ENCODE results near the gene THSD4.

THSD4 gene

GRCh38 chr15:71679793-71680353 is 564.6 kb downstream of the THSD4 start:
- DNase-seq: no peak

- DNase-seq: no peak
These were observed 566.7 kb downstream of the THSD4 start for GRCh38 chr15:71682001-71682400.

GRCh38 chr15:71683411-71684274 is 568.4 kb downstream of the THSD4 start:
- DNase-seq: no peak

- no peak for DNase-seq
These were observed 570.2 kb downstream of the THSD4 start for GRCh38 chr15:71685420-71685993.

GRCh38 chr15:71686221-71687050 is 571.2 kb downstream of the THSD4 start:
- no peak for DNase-seq

GRCh38 chr15:71687902-71688508 is 572.7 kb downstream of the THSD4 start:
- no peak for DNase-seq

- DNase-seq: no peak
These were observed 573.3 kb downstream of the THSD4 start for GRCh38 chr15:71688509-71689094.

GRCh38 chr15:71691081-71691457 is 575.8 kb downstream of the THSD4 start:
- no peak for DNase-seq

GRCh38 chr15:71691458-71692417 is 576.5 kb downstream of the THSD4 start:
- no peak for DNase-seq

- no peak for DNase-seq
These were observed 582.0 kb downstream of the THSD4 start for GRCh38 chr15:71697236-71697635.

- no peak for DNase-seq
These were observed 582.8 kb downstream of the THSD4 start for GRCh38 chr15:71698030-71698429.

GRCh38 chr15:71698742-71699141 is 583.5 kb downstream of the THSD4 start:
- DNase-seq: no peak

GRCh38 chr15:71699977-71700376 is 584.7 kb downstream of the THSD4 start:
- no peak for DNase-seq

- no peak for DNase-seq
These were observed 586.5 kb downstream of the THSD4 start for GRCh38 chr15:71701808-71702207.

- DNase-seq: no peak
These were observed 587.2 kb downstream of the THSD4 start for GRCh38 chr15:71702496-71702895.

GRCh38 chr15:71705151-71705550 is 589.9 kb downstream of the THSD4 start:
- DNase-seq: no peak

- DNase-seq: no peak
These were observed 591.4 kb downstream of the THSD4 start for GRCh38 chr15:71706461-71707229.

GRCh38 chr15:71707230-71708050 is 592.2 kb downstream of the THSD4 start:
- DNase-seq: no peak

GRCh38 chr15:71708051-71708429 is 592.8 kb downstream of the THSD4 start:
- no peak for DNase-seq

- DNase-seq: no peak
These were observed 593.5 kb downstream of the THSD4 start for GRCh38 chr15:71708741-71709140.

Data from SHP77 (cell line).